GM19452 (cell line): Measurements from ENCODE around the gene NRF1.
"Not testable (repeated sequence)": the region's sequence is repeated elsewhere in the genome, so short reads cannot be mapped to it uniquely, and the experiment has no call there.

Experiments
- ATAC-seq: cut with Tn5 transposase; IDR thresholded peaks from one replicate; pipeline ENCODE4 v1.9.1; 2021; ENCODE audit not compliant: unreplicated experiment

NRF1 gene

GRCh38 chr7:129606803-129607202, 4.7 kb upstream of the NRF1 start:
- ATAC-seq = no peak

GRCh38 chr7:129607471-129608120, 3.9 kb upstream of the NRF1 start:
- ATAC-seq = no peak

DNA sequence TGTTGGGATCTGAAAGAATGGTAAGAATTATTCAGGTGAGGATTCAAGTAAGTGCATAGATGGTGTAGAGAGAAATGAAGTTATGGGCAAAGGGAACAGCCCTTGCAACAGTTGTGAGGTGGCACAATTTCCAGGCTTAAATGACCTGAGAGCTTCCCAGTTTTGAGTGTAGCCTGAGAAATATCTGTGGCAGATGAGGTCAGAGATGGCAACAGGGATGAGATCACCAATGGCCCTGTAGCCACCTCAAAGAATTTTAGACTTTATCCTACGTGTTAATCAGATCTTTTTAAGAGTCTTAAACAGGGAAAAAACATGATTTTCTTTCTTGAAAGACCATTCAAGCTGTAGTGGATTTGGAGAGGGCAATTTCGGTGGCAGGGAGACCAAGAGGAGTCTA, 1.9 kb upstream of the NRF1 start:
- no peak for ATAC-seq

- no peak for ATAC-seq
Observed at GRCh38 chr7:129610709-129611245, 743 bp upstream of the NRF1 start.

DNA sequence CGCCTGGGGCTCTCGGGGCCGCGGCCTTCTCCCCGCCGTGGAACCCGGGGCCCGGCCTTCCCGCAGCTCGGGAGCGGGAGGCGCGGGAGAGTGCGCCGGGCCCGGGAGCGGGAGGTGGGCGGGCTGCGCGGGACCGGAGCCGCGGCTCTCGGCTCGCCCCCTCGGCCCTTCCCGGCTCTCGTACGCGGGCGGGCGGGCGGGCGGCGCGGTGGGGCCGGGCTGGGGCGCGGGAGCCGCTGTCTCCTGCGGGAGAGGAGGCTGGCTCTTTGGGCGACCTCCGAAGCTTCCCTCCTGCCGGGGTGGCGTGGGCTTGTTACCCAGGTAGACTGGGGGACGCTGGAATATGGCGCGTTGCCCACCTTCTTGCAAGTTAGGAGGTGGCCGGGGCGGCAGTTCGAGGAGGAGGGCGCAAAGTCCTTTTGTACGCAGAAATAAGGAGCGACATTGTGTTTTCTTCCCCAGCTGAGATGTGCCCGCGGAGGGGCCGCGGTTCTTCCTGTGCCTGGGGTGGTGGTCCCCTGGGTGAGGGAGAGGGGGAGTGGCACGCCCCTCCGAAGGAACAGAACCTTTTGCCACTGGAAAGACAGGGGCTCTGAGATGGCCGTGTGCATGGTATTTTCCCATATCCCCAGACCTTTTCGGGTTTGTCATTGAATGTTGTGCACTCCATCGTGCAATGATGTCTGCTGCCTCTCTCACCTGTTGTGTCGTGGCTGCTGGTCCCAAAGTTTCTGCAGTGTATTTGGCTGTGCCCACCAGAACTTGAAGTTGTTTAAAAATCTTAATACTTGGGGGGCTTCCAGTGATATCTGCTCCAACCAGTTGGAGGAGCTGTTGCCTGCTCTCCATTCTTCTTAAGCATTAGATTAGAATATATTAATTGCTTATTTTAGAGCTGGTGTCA, 844 bp downstream of the NRF1 start:
- no peak for ATAC-seq

- ATAC-seq = no peak
Observed at GRCh38 chr7:129613016-129613337, 1.5 kb downstream of the NRF1 start.

DNA sequence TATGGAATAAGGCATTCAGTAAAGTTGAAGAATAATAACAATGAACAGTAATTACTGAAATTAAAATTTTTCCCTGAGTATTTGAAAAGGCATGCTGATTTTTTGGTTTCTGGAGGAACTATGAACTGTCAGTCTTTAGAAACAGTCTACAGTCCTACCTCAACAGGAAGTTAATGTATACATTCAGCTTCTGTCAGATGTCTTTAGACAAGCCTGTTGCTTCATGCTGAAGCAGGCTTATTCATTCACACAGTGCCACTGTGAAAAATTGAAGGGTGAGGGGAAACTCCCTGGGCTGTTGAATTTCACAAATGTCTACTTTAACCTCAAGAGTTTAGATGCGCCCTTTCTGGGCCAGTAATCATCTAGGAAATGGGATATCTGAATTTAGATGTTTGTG, 3.5 kb downstream of the NRF1 start:
- ATAC-seq = no peak

- no peak for ATAC-seq
Observed at GRCh38 chr7:129616530-129616929, 5.0 kb downstream of the NRF1 start.

DNA sequence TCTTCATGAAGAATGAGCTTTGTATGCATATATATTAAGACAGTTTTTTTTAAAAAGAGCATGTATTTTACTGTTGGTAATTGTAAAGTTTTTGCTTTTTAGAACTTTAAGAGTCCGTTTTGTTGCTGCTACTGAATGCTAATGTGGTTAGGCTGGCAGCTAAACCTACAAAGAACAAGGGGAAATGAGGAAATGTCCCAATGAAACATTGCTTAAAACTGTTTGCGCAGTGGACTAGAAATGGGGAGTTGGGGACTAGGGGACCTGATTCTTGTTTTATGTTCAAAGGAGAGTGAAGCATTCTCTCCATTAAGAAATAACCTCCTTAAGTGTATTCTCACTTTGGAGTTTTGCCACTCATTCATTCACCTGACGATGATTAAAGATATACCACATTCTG, 5.7 kb downstream of the NRF1 start:
- no peak for ATAC-seq

DNA sequence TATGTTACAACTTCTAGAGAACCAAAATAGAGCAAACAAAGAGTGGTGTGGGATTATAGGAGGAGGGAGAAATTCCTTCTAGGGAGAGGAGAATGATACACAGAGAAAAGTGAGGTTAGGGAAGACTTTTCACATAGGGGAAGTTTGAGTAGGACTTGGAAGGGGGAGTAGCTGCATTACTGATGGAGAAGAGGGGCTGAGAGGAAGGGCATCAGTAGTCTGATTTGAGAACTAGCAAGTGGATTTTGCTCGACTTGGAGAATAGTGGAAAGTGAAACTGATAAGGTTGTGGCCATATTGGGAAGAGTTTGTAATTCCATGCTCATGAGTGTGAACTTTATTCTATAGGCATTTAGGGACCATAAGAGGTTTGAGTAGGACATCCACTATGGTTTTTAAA, 6.1 kb downstream of the NRF1 start:
- no peak for ATAC-seq

DNA sequence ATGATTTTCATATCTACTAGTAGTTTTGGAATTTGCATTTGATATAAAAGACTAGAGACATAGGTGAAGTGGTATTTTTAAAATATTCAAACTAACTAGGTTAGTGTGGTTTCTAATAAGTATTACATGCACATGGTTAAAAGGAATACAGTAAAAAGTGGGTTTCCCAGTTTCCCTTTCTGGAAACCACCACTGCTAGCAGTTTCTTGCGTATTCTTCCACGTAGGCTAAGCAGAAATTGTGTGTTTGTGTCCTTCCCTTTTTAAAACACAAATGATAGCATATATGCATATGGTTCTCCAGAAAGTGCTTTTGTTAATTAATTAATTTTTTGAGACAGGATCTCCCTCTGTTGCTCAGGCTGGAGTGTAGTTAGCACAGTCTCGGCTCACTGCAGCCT, 15.4 kb downstream of the NRF1 start:
- ATAC-seq = no peak

DNA sequence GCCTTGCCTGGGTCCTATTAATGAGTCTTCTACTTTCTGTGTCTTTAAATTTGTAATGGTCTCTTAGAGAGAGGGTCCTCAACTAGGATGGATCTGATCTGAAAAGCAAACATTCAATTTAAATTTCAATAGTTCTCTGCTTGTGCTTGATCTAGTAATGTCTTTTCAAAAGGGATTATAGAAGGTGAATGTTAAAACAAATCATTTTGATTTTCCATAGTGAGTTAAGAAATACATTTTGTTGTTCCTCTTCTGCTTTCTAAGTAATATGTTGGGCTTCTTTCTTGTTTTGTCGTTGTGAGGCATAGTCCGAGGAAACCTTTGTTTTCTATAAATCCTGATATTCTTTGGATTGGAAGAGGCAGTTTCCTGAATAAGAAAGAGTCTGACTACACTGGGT, 18.8 kb downstream of the NRF1 start:
- no peak for ATAC-seq

GRCh38 chr7:129634361-129635034, 23.0 kb downstream of the NRF1 start:
- ATAC-seq = no peak

GRCh38 chr7:129635300-129636029, 23.9 kb downstream of the NRF1 start:
- no peak for ATAC-seq

DNA sequence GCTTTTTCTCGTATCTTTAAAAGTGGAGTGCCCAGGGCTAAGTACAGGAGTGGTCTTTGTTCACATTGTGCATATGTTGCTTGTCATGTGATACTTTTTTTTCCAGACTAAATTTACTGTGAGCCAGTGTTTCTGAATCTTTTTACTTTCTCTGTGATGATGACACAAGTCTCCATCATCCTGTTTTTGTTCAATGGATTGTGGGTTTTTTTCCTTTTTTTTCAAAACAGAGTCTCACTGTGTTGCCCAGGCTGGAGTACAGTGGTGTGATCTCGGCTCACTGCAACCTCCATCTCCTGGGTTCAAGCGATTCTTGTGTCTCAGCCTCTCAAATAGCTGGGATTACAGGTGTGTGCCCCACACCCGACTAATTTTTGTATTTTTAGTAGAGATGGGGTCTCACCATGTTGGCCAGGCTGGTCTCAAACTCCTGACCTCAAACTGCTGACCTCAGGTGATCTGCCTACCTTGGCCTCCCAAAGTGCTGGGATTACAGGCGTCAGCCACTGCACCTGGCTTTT, 24.6 kb downstream of the NRF1 start:
- not testable (repeated sequence) for ATAC-seq

- ATAC-seq = no peak
Observed at GRCh38 chr7:129636641-129637040, 25.1 kb downstream of the NRF1 start.

DNA sequence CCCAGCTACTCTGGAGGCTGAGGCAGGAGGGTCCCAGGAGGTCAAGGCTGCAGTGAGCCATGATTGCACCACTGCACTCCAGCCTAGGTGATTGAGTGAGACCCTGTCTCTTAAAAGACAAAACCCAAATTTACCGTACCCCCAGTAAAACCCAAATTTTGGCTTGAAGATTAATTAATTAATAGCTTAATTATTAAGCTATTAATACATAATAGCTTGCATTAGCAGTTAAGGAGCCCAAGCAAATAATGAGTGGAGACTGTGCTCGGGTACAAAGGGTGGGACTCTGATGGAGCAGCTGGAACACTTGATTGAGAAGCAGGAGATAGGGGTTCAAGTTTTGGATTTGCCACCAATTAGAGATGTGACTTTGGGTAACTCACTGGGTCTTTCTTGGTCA, 28.9 kb downstream of the NRF1 start:
- ATAC-seq = no peak

DNA sequence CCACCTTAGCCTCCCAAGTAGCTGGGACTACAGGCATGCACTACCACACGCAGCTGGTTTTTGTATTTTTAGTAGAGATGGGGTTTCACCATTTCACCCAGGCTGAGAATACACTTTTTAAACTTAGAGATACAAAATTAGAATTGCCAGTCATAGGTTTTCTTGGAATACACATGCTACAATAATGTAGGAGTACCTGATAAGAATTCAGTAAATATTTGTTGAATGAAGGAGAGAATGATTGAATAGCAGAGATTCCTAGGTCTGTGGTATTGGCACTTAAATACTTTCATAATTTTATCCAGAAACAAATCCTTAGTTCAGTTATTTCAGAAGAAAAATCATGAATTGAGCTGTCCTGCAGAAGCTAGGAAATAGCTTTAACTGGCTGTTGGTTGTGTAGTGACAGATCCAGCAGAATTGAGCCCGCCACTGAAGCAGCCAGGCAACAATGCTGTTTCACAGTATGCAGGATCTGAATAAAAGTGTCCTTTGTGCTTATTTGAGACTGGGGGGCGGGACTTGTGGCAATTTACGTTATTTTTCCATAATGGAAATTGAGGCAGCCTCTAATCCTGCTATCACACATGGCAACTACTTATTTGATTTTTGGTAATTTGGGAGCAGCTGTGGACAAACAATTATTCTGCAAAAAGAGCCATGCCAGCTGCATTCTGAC, 31.5 kb downstream of the NRF1 start:
- no peak for ATAC-seq

- no peak for ATAC-seq
Observed at GRCh38 chr7:129643550-129644170, 32.1 kb downstream of the NRF1 start.
